ENCODE results near the gene B3GNT9. TPM values are rescaled to one million over a fixed set of nuclear protein-coding genes. Genes with fewer than 3 reads are reported as not detected.

Gene B3GNT9
- total and polyA plus RNA-seq, 3 experiments from 2014 or later: 2.4 to 5.0 (median 2.7) TPM

DNA sequence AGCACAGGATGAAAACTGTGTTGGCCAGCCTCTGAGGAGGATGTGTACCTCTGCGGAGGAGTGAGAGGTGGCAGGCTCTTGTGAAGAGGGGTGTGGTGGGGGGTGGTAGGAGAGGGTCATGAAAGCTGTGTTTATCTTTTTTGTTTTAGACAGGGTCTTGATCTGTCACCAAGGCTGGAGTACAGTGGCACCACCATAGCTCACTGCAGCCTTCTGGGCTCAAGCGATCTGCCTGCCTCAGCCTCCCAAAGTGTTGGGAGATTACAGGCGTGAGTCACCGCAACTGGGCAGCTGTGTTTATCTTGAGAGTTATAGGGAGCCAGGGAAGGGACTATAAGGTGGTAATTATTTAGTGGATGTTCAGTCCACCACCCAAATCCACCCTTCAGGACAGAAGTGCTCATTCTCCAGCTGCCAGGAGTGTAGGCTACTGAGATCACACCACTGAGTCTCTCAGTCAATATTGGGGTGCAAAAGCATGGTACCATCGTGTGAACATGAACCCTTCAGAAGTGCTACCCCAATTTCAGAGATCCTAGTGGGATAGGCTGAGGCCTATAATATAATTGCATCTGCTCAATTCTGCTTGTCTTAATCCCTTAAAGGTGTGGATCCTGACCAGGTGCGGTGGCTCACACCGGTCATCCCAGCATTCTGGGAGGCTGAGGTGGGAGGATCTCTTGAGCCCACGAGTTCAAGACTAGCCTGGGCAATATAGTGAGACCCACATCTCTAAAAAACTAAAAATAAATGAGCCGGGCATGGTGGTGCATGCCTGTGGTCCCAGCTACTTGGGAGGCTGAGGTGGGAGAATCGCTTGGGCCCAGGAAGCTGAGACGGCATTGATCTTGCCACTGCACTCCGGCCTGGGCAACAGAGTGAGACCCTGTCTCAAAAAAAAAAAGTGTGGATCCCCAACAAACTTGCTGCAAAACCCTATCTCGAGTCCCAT lies 39.9 kb upstream of the B3GNT9 start:
- Histone ChIP-seq H3K4me1 (ENCODE audit: insufficient read depth, low read length) (peaks cover 27% of the 10 kb centered on the region), H3K4me3 (ENCODE audit: low read length) (no peak overlapping the region), H3K36me3 (ENCODE audit: insufficient read depth, low read length) (peaks cover 15% of the 10 kb centered on the region), H3K27ac (ENCODE audit: low read depth, low read length) (no peak overlapping the region), H3K9me3 (ENCODE audit: low read length) (no peaks in the 10 kb centered on the region), H3K27me3 (ENCODE audit: insufficient read depth, low read length, poor library complexity, severe bottlenecking) (no peaks in the 10 kb centered on the region)
- Mint-ChIP-seq H3K27me3 (no peaks in the 10 kb centered on the region), H3K9me3 (no peaks in the 10 kb centered on the region), H3K27ac (peak overlapping the region in 1 of 8 donors; percentile 79), H3K36me3 (peaks cover 0 to 31% (median 2%) of the 10 kb centered on the region in 3 donors), H3K4me1 (peaks cover 25 to 46% (median 41%) of the 10 kb centered on the region in 3 donors), H3K4me3 (peak overlapping the region in 5 of 7 donors; percentile 13 to 95 (median 91))
- DNase-seq: no peak
- POLR2A ChIA-PET: no interaction called here
- CTCF ChIA-PET: interaction anchor here (1.3 to 11.3 kb wide), 2 partner anchors 32 to 173 kb away, joined by 4 to 205 read pairs; partner anchors contain the start of genes B3GNT9, FBXL8, HSF4 and TRADD

DNA sequence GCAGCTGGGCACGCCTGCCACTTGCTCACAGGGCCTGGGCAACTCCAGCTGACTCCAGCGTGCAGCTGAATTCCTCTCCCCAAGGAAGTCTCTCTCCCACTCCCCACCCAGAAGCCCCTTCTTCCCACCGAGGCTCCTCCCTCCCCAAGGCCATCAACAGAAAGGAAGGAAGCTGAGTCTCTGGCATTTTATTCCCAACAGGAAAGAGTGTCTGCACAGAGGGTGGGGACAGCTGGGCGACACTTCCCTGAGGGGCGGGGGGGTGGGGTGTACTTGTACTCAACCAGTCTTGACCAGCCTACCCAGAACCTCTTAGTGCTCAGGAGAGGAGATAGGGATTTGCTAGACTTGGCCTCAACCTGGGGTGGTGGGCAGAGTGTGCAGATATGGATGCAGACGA lies 39.2 kb upstream of the B3GNT9 start, which contains the start of gene EXOC3L1:
Gene EXOC3L1, minus strand, starts transcription at position 96 of the 400 bp plus-strand sequence. CDS start 460 bp downstream, outside the sequence.
- H3K27ac Mint-ChIP-seq: peak within 1 kb of the TSS in 1 of 8 donors; percentile 77
- Histone ChIP-seq H3K27me3 (ENCODE audit: insufficient read depth, low read length, poor library complexity, severe bottlenecking) (no peaks in the 10 kb centered on the region), H3K27ac (ENCODE audit: low read depth, low read length) (no peak within 1 kb of the TSS), H3K36me3 (ENCODE audit: insufficient read depth, low read length) (peaks cover 9% of the 10 kb centered on the region), H3K9me3 (ENCODE audit: low read length) (no peaks in the 10 kb centered on the region), H3K4me3 (ENCODE audit: low read length) (no peak within 1 kb of the TSS), H3K4me1 (ENCODE audit: insufficient read depth, low read length) (peaks cover 34% of the 10 kb centered on the region)
- DNase-seq: no peak
- POLR2A ChIA-PET: no interaction called here
- CTCF ChIA-PET: interaction anchor here (1.3 to 11.3 kb wide), 2 partner anchors 31 to 172 kb away, joined by 4 to 205 read pairs; partner anchors contain the start of genes B3GNT9, FBXL8, HSF4 and TRADD
- peaks cover 0 to 24% (median 0%) of the 10 kb centered on the region in 3 donors for H3K36me3 Mint-ChIP-seq
- H3K4me1 Mint-ChIP-seq: peaks cover 32 to 46% (median 41%) of the 10 kb centered on the region in 3 donors
- H3K9me3 Mint-ChIP-seq: no peaks in the 10 kb centered on the region
- peak within 1 kb of the TSS in 1 of 7 donors; percentile 13 for H3K4me3 Mint-ChIP-seq
- peaks cover 0 to 4% of the 10 kb centered on the region in 2 donors for H3K27me3 Mint-ChIP-seq

DNA sequence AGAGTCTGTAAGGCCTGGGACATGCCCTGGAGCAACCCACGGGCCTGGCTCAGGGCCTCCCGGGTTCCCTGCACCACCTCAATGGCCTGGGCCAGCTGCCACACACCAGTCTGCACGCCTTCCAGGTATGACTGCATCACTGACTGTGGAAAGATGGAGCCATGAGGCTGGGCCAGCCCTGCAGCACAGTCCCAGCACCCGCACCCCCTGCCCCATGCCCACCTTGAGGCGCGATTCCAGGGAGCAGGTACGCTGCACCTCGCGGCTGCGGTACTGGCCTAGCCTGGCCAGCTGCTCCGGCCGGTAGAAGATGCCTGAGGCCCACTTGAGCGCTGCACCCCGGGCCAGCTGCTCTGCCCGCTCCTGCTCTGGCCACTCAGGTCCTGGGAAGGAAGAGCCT lies 38.0 kb upstream of the B3GNT9 start:
- POLR2A ChIA-PET: no interaction called here
- peaks cover 0 to 12% (median 0%) of the 10 kb centered on the region in 3 donors for H3K36me3 Mint-ChIP-seq
- Histone ChIP-seq H3K27ac (ENCODE audit: low read depth, low read length) (no peak overlapping the region), H3K27me3 (ENCODE audit: insufficient read depth, low read length, poor library complexity, severe bottlenecking) (no peaks in the 10 kb centered on the region), H3K4me3 (ENCODE audit: low read length) (no peak overlapping the region), H3K36me3 (ENCODE audit: insufficient read depth, low read length) (no peaks in the 10 kb centered on the region), H3K4me1 (ENCODE audit: insufficient read depth, low read length) (peaks cover 40% of the 10 kb centered on the region), H3K9me3 (ENCODE audit: low read length) (no peaks in the 10 kb centered on the region)
- H3K9me3 Mint-ChIP-seq: no peaks in the 10 kb centered on the region
- H3K27me3 Mint-ChIP-seq: peaks cover 0 to 4% of the 10 kb centered on the region in 2 donors
- DNase-seq: no peak
- CTCF ChIA-PET: interaction anchor here (1.0 to 11.3 kb wide), 3 partner anchors 9 to 30 kb away, joined by 3 to 205 read pairs (median 3); partner anchors contain the start of genes B3GNT9, FBXL8, HSF4 and TRADD
- H3K4me3 Mint-ChIP-seq: no peak overlapping the region
- no peak overlapping the region for H3K27ac Mint-ChIP-seq
- H3K4me1 Mint-ChIP-seq: peaks cover 27 to 43% (median 33%) of the 10 kb centered on the region in 3 donors

DNA sequence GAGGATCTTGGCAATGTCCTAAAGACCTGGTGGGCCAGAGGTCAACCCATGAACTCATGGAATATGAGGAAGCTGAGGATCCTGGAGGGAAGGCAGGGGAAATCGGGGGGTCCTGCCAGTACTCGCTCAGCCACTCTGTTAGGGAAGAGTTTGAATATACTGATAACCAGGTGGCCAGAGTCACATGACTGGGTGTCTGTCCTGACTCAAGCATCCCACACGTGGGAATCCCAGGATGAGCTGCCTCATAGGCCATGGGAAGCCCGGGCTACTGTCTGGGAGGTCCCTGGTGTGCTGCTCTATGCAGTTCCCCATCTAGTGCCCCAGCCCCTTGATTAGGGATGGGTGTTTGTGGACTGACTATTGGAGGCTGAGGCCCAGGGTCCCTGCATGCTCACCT lies 37.5 kb upstream of the B3GNT9 start:
- H3K4me1 Mint-ChIP-seq: peaks cover 22 to 38% (median 28%) of the 10 kb centered on the region in 3 donors
- H3K4me3 ChIP-seq (ENCODE audit: low read length): no peak overlapping the region
- no peak for DNase-seq
- ChIA-PET POLR2A (no interaction called here), CTCF (interaction anchor here (1.0 to 11.3 kb wide), 3 partner anchors 9 to 30 kb away, joined by 3 to 205 read pairs (median 3); partner anchors contain the start of genes B3GNT9, FBXL8, HSF4 and TRADD)
- no peaks in the 10 kb centered on the region for H3K27me3 ChIP-seq (ENCODE audit: insufficient read depth, low read length, poor library complexity, severe bottlenecking)
- no peaks in the 10 kb centered on the region for H3K9me3 ChIP-seq (ENCODE audit: low read length)
- H3K36me3 ChIP-seq (ENCODE audit: insufficient read depth, low read length): no peaks in the 10 kb centered on the region
- H3K27ac Mint-ChIP-seq: peak overlapping the region in 1 of 8 donors; percentile 74
- H3K36me3 Mint-ChIP-seq: peaks cover 0 to 8% (median 0%) of the 10 kb centered on the region in 3 donors
- no peak overlapping the region for H3K27ac ChIP-seq (ENCODE audit: low read depth, low read length)
- no peaks in the 10 kb centered on the region for H3K9me3 Mint-ChIP-seq
- peaks cover 36% of the 10 kb centered on the region for H3K4me1 ChIP-seq (ENCODE audit: insufficient read depth, low read length)
- peaks cover 0 to 4% of the 10 kb centered on the region in 2 donors for H3K27me3 Mint-ChIP-seq
- H3K4me3 Mint-ChIP-seq: peak overlapping the region in 1 of 7 donors; percentile 62

DNA sequence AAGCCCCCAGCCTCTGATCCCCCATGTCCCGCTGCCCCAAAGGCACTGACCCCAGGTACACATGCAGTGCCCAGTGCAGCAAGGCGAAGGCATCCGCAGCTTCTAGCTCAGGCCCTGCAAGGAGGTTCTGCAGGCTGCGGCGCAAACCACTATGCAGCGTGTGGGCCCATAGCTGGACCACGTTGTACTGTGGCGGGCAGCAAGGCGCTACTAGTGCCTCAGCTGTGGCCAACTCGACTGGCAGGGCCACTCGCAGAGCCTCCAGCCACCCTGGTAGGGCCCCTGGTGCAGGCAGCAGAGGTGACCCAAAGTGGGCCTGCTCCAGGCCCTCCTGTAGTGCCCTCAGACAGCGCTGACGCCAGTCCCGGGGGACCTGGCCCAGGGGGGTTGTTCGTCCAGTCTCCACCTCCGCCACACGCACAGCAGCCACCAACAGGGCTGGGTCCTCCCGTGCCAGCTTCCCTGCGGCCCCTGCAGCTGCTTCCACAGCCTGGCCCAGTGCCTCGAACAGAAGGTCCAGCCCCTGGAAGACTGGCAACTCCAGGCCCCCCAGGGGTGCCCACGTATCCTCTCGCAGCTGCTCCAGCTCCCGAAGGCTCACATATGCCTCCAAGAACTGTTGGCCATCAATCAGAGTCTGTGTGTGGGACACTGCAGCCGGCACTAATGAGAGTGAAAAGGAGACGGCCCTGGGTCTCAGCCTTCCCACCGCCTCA lies 36.5 kb upstream of the B3GNT9 start:
- H3K4me3 ChIP-seq (ENCODE audit: low read length): no peak overlapping the region
- no peaks in the 10 kb centered on the region for H3K27me3 ChIP-seq (ENCODE audit: insufficient read depth, low read length, poor library complexity, severe bottlenecking)
- peaks cover 33% of the 10 kb centered on the region for H3K4me1 ChIP-seq (ENCODE audit: insufficient read depth, low read length)
- H3K36me3 ChIP-seq (ENCODE audit: insufficient read depth, low read length): no peaks in the 10 kb centered on the region
- DNase-seq: no peak
- Mint-ChIP-seq H3K27me3 (peaks cover 0 to 4% of the 10 kb centered on the region in 2 donors), H3K27ac (no peak overlapping the region), H3K4me3 (no peak overlapping the region), H3K4me1 (peaks cover 15 to 28% (median 18%) of the 10 kb centered on the region in 3 donors), H3K36me3 (peaks cover 0 to 2% (median 0%) of the 10 kb centered on the region in 3 donors), H3K9me3 (no peaks in the 10 kb centered on the region)
- ChIA-PET POLR2A (no interaction called here), CTCF (interaction anchor here (1.0 to 11.3 kb wide), 2 partner anchors 29 to 357 kb away, joined by 3 to 205 read pairs; partner anchors contain the start of genes B3GNT9, FBXL8, HSF4 and NAE1)
- no peaks in the 10 kb centered on the region for H3K9me3 ChIP-seq (ENCODE audit: low read length)
- H3K27ac ChIP-seq (ENCODE audit: low read depth, low read length): no peak overlapping the region

DNA sequence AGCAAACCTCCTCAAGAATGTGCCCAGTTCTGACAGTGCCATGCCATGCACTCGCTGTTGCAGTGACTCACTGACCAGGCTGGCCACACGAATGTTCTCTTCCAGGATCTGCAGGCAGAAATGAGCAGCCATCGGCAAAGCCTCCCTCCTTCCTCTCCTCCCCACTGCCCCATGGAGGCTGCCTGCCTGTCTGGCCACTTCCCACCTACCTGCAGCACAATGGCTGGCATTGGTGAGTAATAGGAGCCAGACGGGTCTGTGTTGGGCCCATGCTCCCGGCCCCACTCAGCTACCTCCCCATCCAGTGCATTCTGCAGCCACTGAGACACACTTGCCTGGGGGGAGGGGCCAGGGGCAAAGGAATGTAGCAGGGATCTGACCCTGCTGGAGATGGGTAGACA lies 35.8 kb upstream of the B3GNT9 start:
- no peak for DNase-seq
- H3K27me3 ChIP-seq (ENCODE audit: insufficient read depth, low read length, poor library complexity, severe bottlenecking): no peaks in the 10 kb centered on the region
- Mint-ChIP-seq H3K4me3 (peak overlapping the region in 3 of 7 donors; percentile 6 to 34 (median 24)), H3K27ac (no peak overlapping the region), H3K9me3 (no peaks in the 10 kb centered on the region), H3K27me3 (peaks cover 0 to 4% of the 10 kb centered on the region in 2 donors), H3K4me1 (peaks cover 11 to 22% (median 13%) of the 10 kb centered on the region in 3 donors), H3K36me3 (no peaks in the 10 kb centered on the region)
- no peaks in the 10 kb centered on the region for H3K36me3 ChIP-seq (ENCODE audit: insufficient read depth, low read length)
- H3K9me3 ChIP-seq (ENCODE audit: low read length): no peaks in the 10 kb centered on the region
- POLR2A ChIA-PET: interaction anchor here (0.8 kb wide), 1 partner anchor 16 kb away, joined by 3 read pairs; the partner anchor contains the start of gene NOL3
- peaks cover 29% of the 10 kb centered on the region for H3K4me1 ChIP-seq (ENCODE audit: insufficient read depth, low read length)
- CTCF ChIA-PET: interaction anchor here (1.0 to 11.3 kb wide), 4 partner anchors 10 to 356 kb away, joined by 3 to 205 read pairs (median 14); partner anchors contain the start of genes B3GNT9, FBXL8, HSF4 and NAE1
- H3K4me3 ChIP-seq (ENCODE audit: low read length): no peak overlapping the region
- no peak overlapping the region for H3K27ac ChIP-seq (ENCODE audit: low read depth, low read length)

DNA sequence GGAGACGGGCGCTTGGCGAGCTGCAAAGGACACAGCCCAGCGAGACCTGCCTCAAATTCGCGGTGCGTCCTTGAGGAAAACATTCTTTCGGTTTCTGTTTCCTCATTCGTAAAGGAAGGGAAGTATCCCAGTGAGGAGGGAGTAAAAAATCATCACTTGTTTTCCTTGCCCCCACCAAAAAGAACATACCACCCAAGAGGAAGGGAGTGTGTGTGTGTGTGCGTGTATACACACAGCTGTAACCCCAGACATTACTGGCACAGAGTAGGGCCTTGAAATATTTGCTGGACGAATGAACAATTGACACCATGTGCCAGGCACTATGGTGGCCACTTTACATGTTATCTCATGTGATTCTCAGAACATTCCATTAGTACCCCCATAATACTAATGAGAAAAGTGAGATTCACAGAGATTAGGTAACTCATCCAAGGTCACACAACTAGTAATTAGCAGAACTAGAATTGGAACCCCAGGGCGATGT lies 34.9 kb upstream of the B3GNT9 start:
- Histone ChIP-seq H3K27me3 (ENCODE audit: insufficient read depth, low read length, poor library complexity, severe bottlenecking) (no peaks in the 10 kb centered on the region), H3K9me3 (ENCODE audit: low read length) (no peaks in the 10 kb centered on the region), H3K4me3 (ENCODE audit: low read length) (no peak overlapping the region), H3K4me1 (ENCODE audit: insufficient read depth, low read length) (peaks cover 25% of the 10 kb centered on the region), H3K27ac (ENCODE audit: low read depth, low read length) (no peak overlapping the region), H3K36me3 (ENCODE audit: insufficient read depth, low read length) (no peaks in the 10 kb centered on the region)
- Mint-ChIP-seq H3K4me1 (peaks cover 8 to 19% (median 9%) of the 10 kb centered on the region in 3 donors), H3K27ac (peak overlapping the region in 5 of 8 donors; percentile 17 to 92 (median 90)), H3K9me3 (no peaks in the 10 kb centered on the region), H3K27me3 (peaks cover 0 to 4% of the 10 kb centered on the region in 2 donors), H3K36me3 (no peaks in the 10 kb centered on the region), H3K4me3 (peak overlapping the region; percentile 81 to 93 (median 93))
- no peak for DNase-seq
- CTCF ChIA-PET: interaction anchor here (0.7 to 11.3 kb wide), 25 partner anchors 9 to 296 kb away, joined by 3 to 205 read pairs (median 5); partner anchors contain the start of genes B3GNT9, CES3, FBXL8 and HSF4
- POLR2A ChIA-PET: interaction anchor here (0.6 to 1.4 kb wide), 8 partner anchors 12 to 1473 kb away, joined by 3 to 8 read pairs (median 3); partner anchors contain the start of genes FBXL8, FHOD1, SLC9A5 and TRADD
